ENCODE data around the gene SPPL3. TPM values are rescaled to one million over a fixed set of nuclear protein-coding genes. Genes with fewer than 3 reads are reported as not detected.

Gene SPPL3
- total RNA-seq, 1 experiment from 2014 or later: 39.7 TPM

- H4K20me1 ChIP-seq (ENCODE audit: insufficient read depth): no peaks in the 10 kb centered on the region
- H3K9me2 ChIP-seq (ENCODE audit: insufficient read depth): no peaks in the 10 kb centered on the region
- H3K36me3 ChIP-seq (ENCODE audit: control insufficient read depth in 1 of 2, insufficient read depth in 2 of 2, low read length in 2 of 2): peaks cover 0 to 3% of the 10 kb centered on the region in 2 experiments; a peak in 1 of 4 replicates
- DNase-seq (ENCODE audit: low read depth, low spot score) (peak; percentile 33), ATAC-seq (peak; percentile 44)
- H2AFZ ChIP-seq (ENCODE audit: low read depth, low read length, poor library complexity, severe bottlenecking): no peak overlapping the region
- no peaks in the 10 kb centered on the region for H3K79me2 ChIP-seq (ENCODE audit: insufficient read depth, low read length)
- H3K9ac ChIP-seq (ENCODE audit: low read length): no peak overlapping the region
- no peaks in the 10 kb centered on the region for H3K9me3 ChIP-seq (ENCODE audit: control insufficient read depth in 1 of 2, insufficient read depth in 1 of 2, low read depth in 1 of 2, low read length in 2 of 2)
- ChIA-PET RAD21 (ENCODE audit: low non-redundant PET in 1 of 2, low total read pairs in 2 of 2, uncharacterized antibody in 2 of 2, unreplicated experiment in 2 of 2) (no interaction called here), POLR2A (no interaction called here), CTCF (no interaction called here)
- peak overlapping the region; percentile 54 for H3K4me2 ChIP-seq (ENCODE audit: low read length)
- peaks cover 14 to 18% of the 10 kb centered on the region in 2 experiments for H3K4me1 ChIP-seq (ENCODE audit: control insufficient read depth in 1 of 2, insufficient read depth in 2 of 2, low read length in 2 of 2)
- TF ChIP-seq RAD21 (IDR thresholded peaks at IDR 0.05; ENCODE audit: low read depth): no peak
- TF ChIP-seq ZBTB33 (IDR thresholded peaks at IDR 0.05; ENCODE audit: extremely low read depth, insufficient replicate concordance, low read length): no peak
- peak; percentile 65 for TF ChIP-seq FOSL1 (IDR thresholded peaks at IDR 0.05; ENCODE audit: low read depth)
- TF ChIP-seq SP1 (IDR thresholded peaks at IDR 0.05; ENCODE audit: low read depth): no peak
- no peak for TF ChIP-seq ZNF274 (IDR thresholded peaks at IDR 0.05; ENCODE audit: low read depth, low read length)
- TF ChIP-seq CBX3 (IDR thresholded peaks at IDR 0.05; ENCODE audit: low read depth): 0 out of 2 replicates have a peak, but pooled peaks have one; percentile 17
- no peak for TF ChIP-seq EGR1 (IDR thresholded peaks at IDR 0.05; ENCODE audit: low read depth)
- peak; percentile 38; the same call in 1 of the 2 replicates for TF ChIP-seq MAX (IDR thresholded peaks at IDR 0.05)
- no peak for TF ChIP-seq SRF (IDR thresholded peaks at IDR 0.05; ENCODE audit: low read depth)
- TF ChIP-seq EZH2phosphoT487 (IDR thresholded peaks at IDR 0.05; ENCODE audit: borderline replicate concordance): no peak
- TF ChIP-seq CEBPB (IDR thresholded peaks at IDR 0.05; ENCODE audit: low read depth): peak; percentile 55; the same call in 1 of the 2 replicates
- no peak for TF ChIP-seq YY1 (IDR thresholded peaks at IDR 0.05; ENCODE audit: extremely low read depth, insufficient replicate concordance, low read depth, low read length)
- no peak for TF ChIP-seq POLR2A (IDR thresholded peaks at IDR 0.05; ENCODE audit: borderline replicate concordance, extremely low read depth, insufficient read depth, insufficient read length)
- TF ChIP-seq SIN3A (IDR thresholded peaks at IDR 0.05; ENCODE audit: low read depth): no peak
- no peak for TF ChIP-seq ATF3 (IDR thresholded peaks at IDR 0.05)
- no peak for TF ChIP-seq TCF7L2 (IDR thresholded peaks at IDR 0.05; ENCODE audit: borderline replicate concordance, extremely low read depth, insufficient read depth, insufficient read length)
- no peak for TF ChIP-seq REST (IDR thresholded peaks at IDR 0.05; ENCODE audit: low read depth)
- no peak for TF ChIP-seq POLR2AphosphoS5 (IDR thresholded peaks at IDR 0.05; ENCODE audit: low read depth, low read length)
- intact Hi-C loops (cut with micrococcal nuclease): no loop called here
- BruUV-seq (replicated peaks): no TSS peak
- peak overlapping the region; percentile 9; the same call in 1 of the 2 replicates for H3K27ac ChIP-seq (ENCODE audit: low read depth, low read length)
- no peaks in the 10 kb centered on the region for H3K27me3 ChIP-seq (ENCODE audit: insufficient read depth, low read length)
- no peak overlapping the region for H3K4me3 ChIP-seq (replicated peaks in 1 of 2; ENCODE audit: low read depth in 1 of 2, low read length in 2 of 2)
Measured at GRCh38 chr12:120783197-120783596, 121.0 kb downstream of the SPPL3 start.

Data from HCT116 (cell line).